Common myeloid progenitor, CD34-positive (primary cell): Measurements from ENCODE around the gene SEMA4D.

ENCODE experiments used
- CTCF ChIA-PET: fragments of 350-600 bp; sonication (Branson Sonifier 250); formaldehyde crosslinking; loops from one replicate; lab custom pipeline; 2021; ENCODE audit warnings: antibody characterized with exemption; lab: Charles Lee
- POLR2A ChIA-PET: fragments of 350-600 bp; sonication (Branson Sonifier 250); formaldehyde crosslinking; loops from one replicate; lab custom pipeline; 2021; ENCODE audit warnings: antibody characterized with exemption; lab: Charles Lee
- DNase-seq, 3 donors: peaks; one replicate each; pipeline versions ENCODE4 v3.0.0 to v3.0.0-alpha.2; 2013
- H3K27ac ChIP-seq, 2 experiments: 1 replicate in 1 of 2; 2 replicates in 1 of 2; pipeline ENCODE4 v1.7.0; 2013; ENCODE audit warnings: inconsistent platforms in 2 of 2, low read length in 2 of 2, mild to moderate bottlenecking in 2 of 2, low read depth in 1 of 2, moderate library complexity in 1 of 2; ENCODE audit not compliant: severe bottlenecking in 2 of 2, insufficient read depth in 1 of 2, poor library complexity in 1 of 2
- H3K27me3 ChIP-seq, 5 experiments: replicated peaks in 2 of 5; 1 replicate in 3 of 5; 2 replicates in 2 of 5; pipeline versions ENCODE4 v1.6.1 to v1.7.0; 2013; ENCODE audit warnings: low read length in 4 of 5, mild to moderate bottlenecking in 2 of 5, moderate library complexity in 2 of 5, inconsistent platforms in 1 of 5; ENCODE audit not compliant: insufficient read depth in 5 of 5, control insufficient read depth in 4 of 5
- H3K36me3 ChIP-seq, 4 experiments: 1 replicate in 2 of 4; 2 replicates in 2 of 4; pipeline versions ENCODE4 v1.6.1 to v1.7.0; 2013; ENCODE audit warnings: low read length in 3 of 4, control low read depth in 1 of 4, mild to moderate bottlenecking in 1 of 4; ENCODE audit not compliant: control insufficient read depth in 4 of 4, insufficient read depth in 4 of 4
- H3K4me1 ChIP-seq, 4 experiments: 1 replicate in 3 of 4; 2 replicates in 1 of 4; pipeline versions ENCODE4 v1.6.1 to v1.7.1; 2013; ENCODE audit warnings: low read length in 3 of 4, mild to moderate bottlenecking in 3 of 4, control low read depth in 1 of 4, inconsistent platforms in 1 of 4, moderate library complexity in 1 of 4; ENCODE audit not compliant: control insufficient read depth in 4 of 4, insufficient read depth in 4 of 4; ENCODE audit errors: control extremely low read depth in 1 of 4
- H3K4me3 ChIP-seq, 7 experiments: 1 replicate in 4 of 7; 2 replicates in 3 of 7; pipeline versions ENCODE4 v1.5.1 to v1.7.0; 2013; ENCODE audit warnings: mild to moderate bottlenecking in 7 of 7, low read length in 6 of 7, moderate library complexity in 6 of 7, inconsistent platforms in 2 of 7, low read depth in 2 of 7, control low read depth in 1 of 7; ENCODE audit not compliant: insufficient read depth in 4 of 7, control insufficient read depth in 1 of 7; ENCODE audit errors: extremely low read depth in 1 of 7
- H3K9me3 ChIP-seq, 5 experiments: 1 replicate in 4 of 5; 2 replicates in 1 of 5; pipeline versions ENCODE4 v1.6.1 to v1.7.1; 2013; ENCODE audit warnings: low read length in 4 of 5, mild to moderate bottlenecking in 2 of 5, inconsistent platforms in 1 of 5, low read depth in 1 of 5, moderate library complexity in 1 of 5; ENCODE audit not compliant: control insufficient read depth in 4 of 5, insufficient read depth in 2 of 5; ENCODE audit errors: control extremely low read depth in 1 of 5
- WGBS: methylation state at CpG from one replicate; pipeline ENCODE4 v1.1.5; 2013; ENCODE audit not compliant: insufficient coverage; 5-methylcytosine and 5-hydroxymethylcytosine counted together

Gene SEMA4D

DNA sequence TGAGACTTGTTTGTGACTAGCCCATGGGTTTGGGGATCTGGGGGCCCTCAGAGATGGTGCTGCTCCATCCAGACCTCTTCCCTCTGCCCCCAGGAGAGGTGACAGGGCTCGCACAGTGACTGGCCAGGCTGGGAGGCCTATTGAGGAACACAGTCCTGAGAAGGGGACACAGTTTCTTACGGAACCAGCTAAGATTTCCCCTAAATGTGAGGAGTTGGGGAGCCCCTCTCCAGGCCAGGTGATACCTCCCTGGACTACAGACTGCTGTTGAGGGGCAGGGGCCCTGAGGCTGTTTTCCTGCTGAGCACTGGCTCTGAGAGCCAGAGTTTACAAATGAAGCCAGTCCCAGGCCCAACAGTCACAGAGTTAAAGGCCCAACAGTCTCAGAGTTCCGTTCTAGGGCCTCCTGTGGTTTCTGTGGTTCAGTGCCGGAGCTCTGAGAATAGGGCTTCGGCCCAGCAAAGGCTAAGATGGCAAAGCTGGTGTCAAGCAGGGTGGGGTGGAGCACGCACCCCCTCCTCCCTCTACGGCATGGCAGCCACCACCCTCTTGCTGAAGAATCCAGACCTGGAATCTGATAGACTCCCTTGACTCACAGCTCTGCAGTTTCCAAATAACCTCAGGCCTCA is 1.1 kb upstream of the SEMA4D start:
- POLR2A ChIA-PET = interaction anchor here (0.8 kb wide), 1 partner anchor 66 kb away, joined by 3 read pairs; no protein-coding TSS in a partner anchor
- 10% methylated on average over 5 of the region's 7 CpGs for WGBS

DNA sequence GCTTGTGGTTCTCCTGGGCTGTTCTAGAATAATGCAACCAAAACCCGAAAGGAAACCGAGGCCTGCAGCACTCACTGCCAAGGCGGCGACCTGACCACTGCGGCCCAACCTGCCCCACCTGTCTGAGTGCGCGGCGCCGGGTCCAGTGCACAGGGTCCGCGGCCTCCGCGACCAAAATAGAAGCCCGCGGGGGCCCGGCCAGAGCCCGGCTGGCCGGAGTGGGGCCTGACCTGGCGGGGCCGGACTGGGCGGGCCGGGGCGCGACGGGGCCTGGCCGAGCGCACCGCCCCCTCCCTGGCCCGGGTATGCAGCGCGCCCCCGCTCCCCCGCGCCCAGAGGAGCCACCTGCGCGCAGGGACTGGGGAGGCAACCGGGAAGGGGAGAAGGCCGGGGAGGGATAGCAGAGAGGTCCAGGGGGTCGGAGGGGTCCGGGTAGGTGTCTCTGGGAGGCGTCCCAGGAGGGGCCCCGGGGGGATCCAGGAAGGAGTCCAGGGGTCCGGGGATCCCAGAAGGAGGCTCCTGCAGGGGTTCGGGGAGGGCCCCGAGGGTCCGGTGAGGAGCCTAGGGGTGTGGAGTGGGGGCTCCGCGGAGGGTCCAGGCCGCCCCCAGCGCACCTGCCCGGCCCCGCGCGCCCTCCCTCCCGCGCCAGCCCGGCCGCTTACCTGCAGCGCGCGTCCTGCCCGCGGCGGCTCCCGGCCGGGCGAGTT is 503 bp downstream of the SEMA4D start:
- Histone ChIP-seq H3K9me3 (no peaks in the 10 kb centered on the region), H3K27me3 (no peaks in the 10 kb centered on the region), H3K4me1 (peaks cover 8 to 85% (median 78%) of the 10 kb centered on the region in 4 experiments), H3K4me3 (peak overlapping the region; percentile 61 to 82 (median 78)), H3K36me3 (no peaks in the 10 kb centered on the region), H3K27ac (peak overlapping the region; percentile 22 to 69)
- ChIA-PET CTCF (interaction anchor here (0.7 to 1.5 kb wide), 3 partner anchors 12 to 34 kb away, joined by 3 to 5 read pairs (median 4); no protein-coding TSS in a partner anchor), POLR2A (no interaction called here)
- WGBS = 0% methylated on average over 39 of the region's 67 CpGs
- no peak for DNase-seq

More for the DNA sequence above, 1.1 kb upstream of the SEMA4D start:
- no peaks in the 10 kb centered on the region for H3K27me3 ChIP-seq
- DNase-seq = peak; percentile 69 to 92 (median 91)
- H3K4me1 ChIP-seq = peaks cover 14 to 75% (median 67%) of the 10 kb centered on the region in 4 experiments
- no peaks in the 10 kb centered on the region for H3K9me3 ChIP-seq
- H3K27ac ChIP-seq = peak overlapping the region; percentile 47 to 76
- CTCF ChIA-PET = interaction anchor here (1.2 to 2.0 kb wide), 11 partner anchors 11 to 94 kb away, joined by 3 to 12 read pairs (median 4); no protein-coding TSS in a partner anchor
- H3K36me3 ChIP-seq = no peaks in the 10 kb centered on the region
- H3K4me3 ChIP-seq = peak overlapping the region in 6 of 7 experiments; percentile 6 to 82 (median 37)

DNA sequence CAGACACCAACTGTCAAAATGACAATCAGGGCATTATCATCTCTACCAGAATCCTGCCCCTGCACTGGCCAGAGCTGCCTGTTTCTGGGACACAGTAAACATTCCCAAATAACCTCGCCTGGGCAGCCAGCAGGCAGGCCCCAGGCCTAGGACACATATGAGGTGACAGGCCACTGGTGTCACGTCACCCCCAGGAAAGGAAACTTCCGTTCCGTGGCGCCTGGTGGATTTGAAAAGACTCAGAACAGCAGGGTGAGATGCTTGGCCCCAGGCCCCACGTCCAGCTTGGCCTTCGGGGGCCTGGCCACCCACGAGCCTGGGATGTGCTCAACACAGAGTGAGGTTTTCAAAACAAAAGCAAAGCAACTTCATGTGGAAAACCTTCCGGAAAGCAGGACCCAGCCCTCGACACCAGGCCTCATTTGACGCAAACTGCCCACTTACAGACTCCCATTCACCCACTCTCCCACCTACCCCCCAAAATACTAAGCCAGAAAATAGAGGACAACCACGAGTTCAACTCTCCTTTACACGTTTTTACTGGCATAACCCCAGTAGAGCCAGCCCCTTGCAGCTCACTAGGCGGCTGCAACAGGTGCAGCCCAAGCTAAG is 1.2 kb downstream of the SEMA4D start:
- DNase-seq = peak in 2 of 3 donors; percentile 45 to 60
- WGBS = 1% methylated on average over 13 of the region's 14 CpGs
- no peaks in the 10 kb centered on the region for H3K9me3 ChIP-seq
- ChIA-PET POLR2A (no interaction called here), CTCF (interaction anchor here (0.7 to 1.5 kb wide), 3 partner anchors 12 to 34 kb away, joined by 3 to 5 read pairs (median 4); no protein-coding TSS in a partner anchor)
- H3K36me3 ChIP-seq = peaks cover 0 to 2% (median 0%) of the 10 kb centered on the region in 4 experiments
- peak overlapping the region; percentile 22 to 69 for H3K27ac ChIP-seq
- H3K4me1 ChIP-seq = peaks cover 8 to 83% (median 76%) of the 10 kb centered on the region in 4 experiments
- H3K27me3 ChIP-seq = no peaks in the 10 kb centered on the region
- peak overlapping the region; percentile 61 to 82 (median 78) for H3K4me3 ChIP-seq

DNA sequence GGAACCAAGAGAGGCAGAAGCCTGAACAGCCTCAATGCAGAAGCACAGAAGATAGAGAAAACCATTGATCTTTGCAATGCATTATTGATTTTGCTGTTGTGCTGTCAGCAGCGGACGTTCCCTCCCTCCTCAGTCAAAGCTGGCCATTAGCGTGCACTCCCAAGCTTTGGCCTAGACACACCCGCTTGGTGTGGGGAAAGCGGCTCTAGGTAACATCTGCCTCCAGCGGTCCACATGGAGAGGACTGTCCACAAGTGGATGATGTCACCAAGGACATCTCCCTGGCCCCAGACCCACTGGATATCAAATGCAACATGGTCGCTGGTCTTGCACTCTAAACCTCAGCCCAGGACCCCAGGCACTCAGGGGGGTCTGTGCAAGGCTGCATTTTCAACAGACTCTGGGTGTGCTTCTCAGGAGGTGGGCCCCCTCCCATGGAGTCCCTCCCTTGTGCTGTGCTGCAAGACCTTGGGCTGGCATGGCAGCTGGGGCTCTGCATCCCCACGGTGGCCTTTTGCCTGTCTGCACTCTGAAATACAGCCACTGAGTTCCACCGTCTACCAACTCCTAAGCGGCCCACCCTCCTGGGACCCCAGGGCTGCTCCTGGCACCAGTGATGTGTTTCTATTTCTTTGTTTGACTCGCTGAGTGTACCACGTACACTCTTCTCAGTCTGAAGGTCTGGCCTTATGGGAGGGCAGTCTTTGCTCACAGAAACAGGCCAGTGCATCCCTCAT is 1.9 kb downstream of the SEMA4D start:
- Histone ChIP-seq H3K4me1 (peaks cover 8 to 84% (median 73%) of the 10 kb centered on the region in 4 experiments), H3K4me3 (peak overlapping the region; percentile 61 to 82 (median 78)), H3K27ac (peak overlapping the region; percentile 22 to 69), H3K9me3 (no peaks in the 10 kb centered on the region), H3K36me3 (peaks cover 0 to 2% (median under 1%) of the 10 kb centered on the region in 4 experiments), H3K27me3 (no peaks in the 10 kb centered on the region)
- whole genome bisulfite sequencing = 88% methylated on average over 9 of the region's 12 CpGs
- DNase-seq = no peak
- POLR2A ChIA-PET = no interaction called here
- CTCF ChIA-PET = interaction anchor here (1.5 to 1.6 kb wide), 2 partner anchors 33 to 39 kb away, joined by 3 to 5 read pairs; no protein-coding TSS in a partner anchor

DNA sequence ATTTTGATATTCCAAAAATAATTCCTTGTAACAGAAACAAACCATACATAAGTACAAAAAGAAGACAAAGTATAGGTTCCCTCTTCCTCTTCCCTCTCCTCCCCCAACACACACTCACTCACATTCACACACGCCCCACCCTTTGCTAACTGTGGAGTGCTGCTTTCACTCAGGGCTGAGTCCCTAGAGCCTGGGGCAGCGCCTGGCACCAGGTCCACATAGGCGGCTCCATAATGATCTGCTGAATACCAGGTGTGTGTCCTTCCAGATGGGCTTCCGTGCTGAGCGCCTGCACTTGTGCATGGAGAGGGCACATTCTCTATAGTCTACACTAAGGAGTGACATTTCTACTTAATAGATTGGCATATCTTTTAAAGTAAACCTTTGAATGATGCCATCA is 3.7 kb downstream of the SEMA4D start:
- WGBS = 93% methylated on average over 3 of the region's 5 CpGs
- DNase-seq = no peak
- H3K36me3 ChIP-seq = peaks cover 0 to 2% (median under 1%) of the 10 kb centered on the region in 4 experiments
- no peaks in the 10 kb centered on the region for H3K9me3 ChIP-seq
- ChIA-PET POLR2A (no interaction called here), CTCF (no interaction called here)
- H3K4me3 ChIP-seq = no peak overlapping the region
- no peaks in the 10 kb centered on the region for H3K27me3 ChIP-seq
- H3K27ac ChIP-seq = no peak overlapping the region
- peaks cover 16 to 88% (median 74%) of the 10 kb centered on the region in 4 experiments for H3K4me1 ChIP-seq

DNA sequence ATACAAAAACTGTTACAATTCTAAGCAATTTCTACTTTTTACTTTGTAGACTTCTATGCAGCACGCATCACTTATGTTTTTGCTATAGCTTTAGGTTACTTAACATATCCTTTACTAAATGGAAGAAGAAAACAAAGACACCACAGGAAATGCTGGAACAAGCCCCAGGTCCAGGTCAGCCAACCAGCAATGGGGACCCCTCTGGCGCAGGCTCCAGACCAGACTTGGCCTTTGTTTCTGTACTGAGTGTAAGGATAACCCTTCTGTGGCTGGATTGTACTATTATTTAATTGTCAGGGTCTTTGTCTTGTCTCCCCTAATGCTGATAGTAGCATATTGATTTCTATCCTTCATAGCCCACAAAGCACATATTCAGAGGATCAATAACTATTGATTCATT is 4.2 kb downstream of the SEMA4D start:
- Histone ChIP-seq H3K9me3 (no peaks in the 10 kb centered on the region), H3K36me3 (peaks cover 0 to 2% (median under 1%) of the 10 kb centered on the region in 4 experiments), H3K4me3 (no peak overlapping the region), H3K27me3 (no peaks in the 10 kb centered on the region), H3K27ac (peak overlapping the region in 1 of 2 experiments; percentile 37), H3K4me1 (peaks cover 16 to 83% (median 68%) of the 10 kb centered on the region in 4 experiments)
- no peak for DNase-seq
- WGBS = 86% methylated on average over 1 of the region's 2 CpGs
- POLR2A ChIA-PET = no interaction called here
- CTCF ChIA-PET = interaction anchor here (2.8 kb wide), 1 partner anchor 55 kb away, joined by 8 read pairs; no protein-coding TSS in a partner anchor
